IPS-20b (cell line): ENCODE results near the gene LRRFIP2.
"Not testable (repeated sequence)": the region's sequence is repeated elsewhere in the genome, so short reads cannot be mapped to it uniquely, and the experiment has no call there.

Experiments used
- H3K27ac ChIP-seq: one replicate; pipeline ENCODE4 v1.5.1; 2013; ENCODE audit warnings: low read length
- H3K27me3 ChIP-seq: 2 replicates; pipeline ENCODE4 v1.6.1; 2013; ENCODE audit warnings: mild to moderate bottlenecking, low read length, inconsistent platforms; ENCODE audit not compliant: insufficient read depth
- H3K36me3 ChIP-seq: 2 replicates; pipeline ENCODE4 v1.6.1; 2013; ENCODE audit warnings: low read depth, mild to moderate bottlenecking, inconsistent platforms, low read length, moderate library complexity; ENCODE audit not compliant: insufficient read depth
- H3K4me1 ChIP-seq: 2 replicates; pipeline ENCODE4 v1.6.1; 2013; ENCODE audit warnings: mild to moderate bottlenecking, control low read depth, inconsistent platforms, low read length, moderate library complexity; ENCODE audit not compliant: insufficient read depth
- H3K4me3 ChIP-seq: 2 replicates; pipeline ENCODE4 v1.5.1; 2013; ENCODE audit warnings: mild to moderate bottlenecking, low read length, inconsistent platforms
- H3K9ac ChIP-seq: 2 replicates; pipeline ENCODE4 v1.6.1; 2013; ENCODE audit warnings: low read depth, mild to moderate bottlenecking, inconsistent platforms, low read length, moderate library complexity
- H3K9me3 ChIP-seq: 2 replicates; pipeline ENCODE4 v1.6.1; 2013; ENCODE audit warnings: mild to moderate bottlenecking, low read depth, low read length, inconsistent platforms; ENCODE audit not compliant: insufficient read depth

Gene LRRFIP2

DNA sequence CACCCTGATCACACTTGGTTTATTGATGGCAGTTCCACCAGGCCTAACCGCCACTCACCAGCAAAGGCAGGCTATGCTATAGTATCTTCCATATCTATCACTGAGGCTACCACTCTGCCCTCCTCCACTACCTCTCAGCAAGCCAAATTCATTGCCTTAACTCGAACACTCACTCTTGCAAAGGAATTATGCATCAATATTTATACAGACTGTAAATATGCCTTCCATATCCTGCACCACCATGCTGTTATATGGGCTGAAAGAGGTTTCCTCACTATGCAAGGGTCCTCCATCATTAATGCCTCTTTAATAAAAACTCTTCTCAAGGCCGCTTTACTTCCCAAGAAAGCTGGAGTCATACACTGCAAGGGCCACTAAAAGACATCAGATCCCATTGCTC is 33.6 kb upstream of the LRRFIP2 start:
- not testable (repeated sequence) for H3K36me3 ChIP-seq, H3K4me1 ChIP-seq, H3K9me3 ChIP-seq, H3K27ac ChIP-seq, H3K4me3 ChIP-seq, H3K27me3 ChIP-seq, H3K9ac ChIP-seq

GRCh38 chr3:37206041-37206440 is 31.7 kb upstream of the LRRFIP2 start:
- H3K9me3 ChIP-seq, H3K27ac ChIP-seq, H3K27me3 ChIP-seq, H3K36me3 ChIP-seq, H3K4me3 ChIP-seq, H3K9ac ChIP-seq, H3K4me1 ChIP-seq: not testable (repeated sequence)

- Histone ChIP-seq H3K36me3 (no peaks in the 10 kb centered on the region), H3K4me1 (no peaks in the 10 kb centered on the region), H3K27ac (no peak overlapping the region), H3K27me3 (no peaks in the 10 kb centered on the region), H3K9ac (no peak overlapping the region), H3K9me3 (no peaks in the 10 kb centered on the region; the same call in 1 of the 2 replicates), H3K4me3 (no peak overlapping the region)
Observed at GRCh38 chr3:37204314-37204713, 29.9 kb upstream of the LRRFIP2 start.

DNA sequence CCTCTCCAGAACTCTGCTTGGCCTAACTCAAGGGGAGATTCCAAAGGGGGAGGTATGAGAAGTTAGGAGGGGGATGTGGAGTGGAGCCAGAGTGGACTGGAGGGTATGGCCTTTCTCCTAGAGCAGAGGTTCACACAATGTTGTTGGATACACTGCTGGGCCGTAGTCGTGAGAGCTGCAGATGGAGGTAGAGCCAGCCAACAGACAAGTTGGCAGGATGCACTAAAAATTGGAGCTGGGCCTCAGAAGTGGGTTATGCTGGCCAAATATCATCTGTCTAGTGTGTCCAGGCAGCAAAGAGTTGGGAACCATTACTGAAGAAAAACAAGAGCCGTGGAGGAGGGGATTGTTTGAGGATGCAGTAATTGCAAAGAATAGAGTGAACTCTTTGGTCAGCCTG is 27.7 kb upstream of the LRRFIP2 start:
- no peaks in the 10 kb centered on the region for H3K27me3 ChIP-seq
- H3K36me3 ChIP-seq, result no peaks in the 10 kb centered on the region
- H3K9ac ChIP-seq, result no peak overlapping the region
- H3K27ac ChIP-seq, result no peak overlapping the region
- H3K4me3 ChIP-seq, result no peak overlapping the region
- no peaks in the 10 kb centered on the region for H3K4me1 ChIP-seq
- H3K9me3 ChIP-seq, result no peaks in the 10 kb centered on the region; the same call in 1 of the 2 replicates

- no peaks in the 10 kb centered on the region for H3K36me3 ChIP-seq
- no peaks in the 10 kb centered on the region for H3K4me1 ChIP-seq
- no peak overlapping the region for H3K4me3 ChIP-seq
- H3K9ac ChIP-seq, result no peak overlapping the region
- H3K27ac ChIP-seq, result no peak overlapping the region
- H3K9me3 ChIP-seq, result no peaks in the 10 kb centered on the region
- no peaks in the 10 kb centered on the region for H3K27me3 ChIP-seq
Observed at GRCh38 chr3:37200141-37200540, 25.8 kb upstream of the LRRFIP2 start.

GRCh38 chr3:37198996-37199395 is 24.6 kb upstream of the LRRFIP2 start:
- H3K36me3 ChIP-seq, result no peaks in the 10 kb centered on the region
- H3K27ac ChIP-seq, result no peak overlapping the region

DNA sequence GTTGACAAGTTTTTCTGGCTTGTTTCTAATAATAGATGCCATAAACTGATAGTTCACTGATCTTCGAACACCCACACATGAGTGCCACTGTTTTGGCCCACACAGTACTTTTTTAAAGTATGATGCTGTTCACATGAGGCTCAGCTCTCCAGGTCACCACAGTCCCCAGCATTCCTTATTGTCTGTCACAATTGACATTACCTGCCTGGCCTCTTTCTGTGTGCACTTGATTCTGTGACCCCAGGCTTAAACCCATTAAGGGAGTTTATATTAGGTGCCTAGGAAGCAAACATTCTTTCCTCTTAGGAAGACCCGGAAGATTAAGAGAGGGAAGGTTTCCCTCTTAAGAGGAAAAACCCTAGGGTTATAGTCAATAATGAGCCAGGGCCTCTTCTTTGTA is 24.2 kb upstream of the LRRFIP2 start:
- H3K4me1 ChIP-seq, result no peaks in the 10 kb centered on the region
- no peaks in the 10 kb centered on the region for H3K9me3 ChIP-seq
- H3K27me3 ChIP-seq, result no peaks in the 10 kb centered on the region
- H3K36me3 ChIP-seq, result no peaks in the 10 kb centered on the region
- no peak overlapping the region for H3K9ac ChIP-seq
- no peak overlapping the region for H3K4me3 ChIP-seq
- H3K27ac ChIP-seq, result no peak overlapping the region

More at GRCh38 chr3:37198996-37199395, 24.6 kb upstream of the LRRFIP2 start:
- no peak overlapping the region for H3K4me3 ChIP-seq
- no peaks in the 10 kb centered on the region for H3K27me3 ChIP-seq
- H3K9me3 ChIP-seq, result no peaks in the 10 kb centered on the region
- H3K9ac ChIP-seq, result no peak overlapping the region
- H3K4me1 ChIP-seq, result no peaks in the 10 kb centered on the region

- Histone ChIP-seq H3K27me3 (no peaks in the 10 kb centered on the region), H3K4me3 (no peak overlapping the region), H3K27ac (no peak overlapping the region), H3K9me3 (no peaks in the 10 kb centered on the region), H3K36me3 (no peaks in the 10 kb centered on the region), H3K9ac (no peak overlapping the region), H3K4me1 (no peaks in the 10 kb centered on the region)
Observed at GRCh38 chr3:37197810-37198371, 23.5 kb upstream of the LRRFIP2 start.

GRCh38 chr3:37194533-37194932 is 20.2 kb upstream of the LRRFIP2 start:
- no peak overlapping the region for H3K4me3 ChIP-seq
- H3K9ac ChIP-seq, result no peak overlapping the region
- no peaks in the 10 kb centered on the region for H3K36me3 ChIP-seq
- no peak overlapping the region for H3K27ac ChIP-seq
- H3K9me3 ChIP-seq, result no peaks in the 10 kb centered on the region
- no peaks in the 10 kb centered on the region for H3K27me3 ChIP-seq
- no peaks in the 10 kb centered on the region for H3K4me1 ChIP-seq

DNA sequence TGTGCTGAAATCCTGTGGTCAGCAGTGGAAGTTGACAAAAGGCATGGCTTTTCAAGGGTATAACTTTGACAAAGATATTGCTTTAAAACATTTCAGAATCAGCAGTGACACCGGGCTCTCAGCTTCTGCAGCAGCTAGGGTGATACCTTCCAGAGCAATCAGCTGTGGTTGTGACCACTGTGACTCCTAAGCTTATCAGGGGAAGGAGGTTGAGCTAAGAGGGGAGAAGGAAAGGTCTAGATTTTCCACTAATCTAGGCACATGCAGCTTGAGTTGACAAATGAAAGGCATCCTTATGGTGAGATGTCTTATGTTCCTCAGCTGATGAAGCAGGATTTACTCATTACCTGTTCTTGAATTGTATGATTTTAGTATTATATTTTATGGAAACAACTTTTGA is 16.3 kb upstream of the LRRFIP2 start:
- Histone ChIP-seq H3K9me3 (no peaks in the 10 kb centered on the region), H3K4me1 (no peaks in the 10 kb centered on the region)

GRCh38 chr3:37189109-37189508 is 14.7 kb upstream of the LRRFIP2 start:
- H3K36me3 ChIP-seq, result no peaks in the 10 kb centered on the region
- no peak overlapping the region for H3K27ac ChIP-seq

More for the DNA sequence above, 16.3 kb upstream of the LRRFIP2 start:
- Histone ChIP-seq H3K27ac (no peak overlapping the region), H3K4me3 (no peak overlapping the region), H3K27me3 (no peaks in the 10 kb centered on the region), H3K36me3 (no peaks in the 10 kb centered on the region), H3K9ac (no peak overlapping the region)

GRCh38 chr3:37183976-37184375 is 9.6 kb upstream of the LRRFIP2 start:
- Histone ChIP-seq H3K36me3 (no peaks in the 10 kb centered on the region), H3K4me1 (no peaks in the 10 kb centered on the region), H3K27ac (no peak overlapping the region), H3K9me3 (no peaks in the 10 kb centered on the region), H3K27me3 (no peaks in the 10 kb centered on the region), H3K4me3 (no peak overlapping the region), H3K9ac (no peak overlapping the region)

More at GRCh38 chr3:37189109-37189508, 14.7 kb upstream of the LRRFIP2 start:
- Histone ChIP-seq H3K27me3 (no peaks in the 10 kb centered on the region), H3K4me3 (no peak overlapping the region), H3K9ac (no peak overlapping the region), H3K9me3 (no peaks in the 10 kb centered on the region), H3K4me1 (no peaks in the 10 kb centered on the region)
